Mesodermal cell (in vitro differentiated cells): ENCODE results near the gene CLASRP.

Experiments used
- H3K27ac ChIP-seq: 2 replicates; pipeline ENCODE4 v1.7.0; 2013; ENCODE audit warnings: mild to moderate bottlenecking, low read depth, low read length, moderate library complexity; ENCODE audit not compliant: severe bottlenecking
- H3K36me3 ChIP-seq: 2 replicates; pipeline ENCODE4 v1.7.1; 2013; ENCODE audit warnings: mild to moderate bottlenecking, low read length, moderate library complexity; ENCODE audit not compliant: control insufficient read depth, insufficient read depth
- H3K4me1 ChIP-seq: one replicate; pipeline ENCODE4 v1.7.1; 2013; ENCODE audit warnings: mild to moderate bottlenecking, low read length; ENCODE audit not compliant: insufficient read depth, control insufficient read depth, poor library complexity, severe bottlenecking
- H3K4me3 ChIP-seq: 2 replicates; pipeline ENCODE4 v1.7.0; 2013; ENCODE audit warnings: low read length, control low read depth, mild to moderate bottlenecking; ENCODE audit not compliant: insufficient read depth, poor library complexity, severe bottlenecking; ENCODE audit errors: extremely low read depth
- H3K9me3 ChIP-seq: 2 replicates; pipeline ENCODE4 v1.7.1; 2013; ENCODE audit warnings: mild to moderate bottlenecking, low read length, moderate library complexity; ENCODE audit not compliant: control insufficient read depth
- WGBS, 2 experiments: methylation state at CpG; one replicate each; pipeline ENCODE4 v1.1.5; 2013; ENCODE audit warnings: missing lambda C conversion rate in 2 of 2; ENCODE audit not compliant: insufficient coverage in 2 of 2; 5-methylcytosine and 5-hydroxymethylcytosine counted together

CLASRP gene

DNA sequence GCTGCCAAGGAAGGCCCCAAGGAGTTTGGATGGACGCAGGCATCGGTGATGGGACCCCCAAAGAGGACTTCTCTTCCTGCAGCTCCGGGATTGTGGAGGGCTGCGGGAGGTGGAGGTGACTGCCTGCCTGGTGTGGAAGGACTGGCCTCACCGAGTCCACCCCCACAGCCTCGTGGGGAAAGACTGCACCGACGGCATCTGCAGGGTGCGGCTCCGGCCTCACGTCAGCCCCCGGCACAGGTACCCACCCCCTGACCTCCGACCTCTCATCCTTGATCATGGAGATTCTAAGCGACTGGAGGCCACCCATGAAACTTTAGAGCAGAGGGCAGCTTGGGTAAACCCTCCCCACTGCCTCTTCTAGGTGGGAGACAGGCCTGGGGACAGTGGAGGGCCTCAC lies 16.9 kb upstream of the CLASRP start:
- H3K4me1 ChIP-seq: no peaks in the 10 kb centered on the region
- H3K36me3 ChIP-seq: peaks cover 5% of the 10 kb centered on the region
- WGBS, 2 experiments: 91 to 97% methylated on average over 6 to 7 of the region's 14 CpGs
- H3K4me3 ChIP-seq: no peak overlapping the region
- H3K27ac ChIP-seq: no peak overlapping the region
- no peaks in the 10 kb centered on the region for H3K9me3 ChIP-seq

DNA sequence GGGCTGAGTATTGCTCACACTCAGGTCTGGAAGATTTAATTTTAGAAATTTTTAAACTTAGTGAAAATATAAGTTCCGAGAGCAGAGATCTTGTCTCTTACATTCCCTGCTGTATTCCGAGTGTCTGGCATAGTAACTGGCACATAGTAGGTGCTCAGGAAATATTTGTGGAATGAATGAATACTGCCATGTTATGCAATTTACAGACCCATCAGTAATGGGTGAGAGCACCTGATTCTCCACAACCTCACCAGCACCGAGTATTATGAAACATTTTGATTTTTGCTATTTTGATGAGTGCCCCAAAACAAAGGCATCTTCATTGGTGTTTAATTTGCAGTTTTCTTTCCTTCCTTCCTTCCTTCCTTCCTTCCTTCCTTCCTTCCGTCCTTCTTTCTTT lies 15.8 kb upstream of the CLASRP start:
- Histone ChIP-seq H3K4me3 (no peak overlapping the region), H3K36me3 (peaks cover 8% of the 10 kb centered on the region), H3K9me3 (no peaks in the 10 kb centered on the region), H3K4me1 (no peaks in the 10 kb centered on the region), H3K27ac (no peak overlapping the region)
- 83 to 90% methylated on average over 3 of the region's 4 CpGs for WGBS, 2 experiments

GRCh38 chr19:45025264-45025663 lies 13.6 kb upstream of the CLASRP start:
- WGBS, 2 experiments: 100% methylated on average over 4 of the region's 9 CpGs; no CpG with 5 or more reads in 1 of the 2 experiments
- no peaks in the 10 kb centered on the region for H3K4me1 ChIP-seq
- no peaks in the 10 kb centered on the region for H3K9me3 ChIP-seq
- peaks cover 4% of the 10 kb centered on the region for H3K36me3 ChIP-seq
- H3K4me3 ChIP-seq: no peak overlapping the region
- no peak overlapping the region for H3K27ac ChIP-seq

DNA sequence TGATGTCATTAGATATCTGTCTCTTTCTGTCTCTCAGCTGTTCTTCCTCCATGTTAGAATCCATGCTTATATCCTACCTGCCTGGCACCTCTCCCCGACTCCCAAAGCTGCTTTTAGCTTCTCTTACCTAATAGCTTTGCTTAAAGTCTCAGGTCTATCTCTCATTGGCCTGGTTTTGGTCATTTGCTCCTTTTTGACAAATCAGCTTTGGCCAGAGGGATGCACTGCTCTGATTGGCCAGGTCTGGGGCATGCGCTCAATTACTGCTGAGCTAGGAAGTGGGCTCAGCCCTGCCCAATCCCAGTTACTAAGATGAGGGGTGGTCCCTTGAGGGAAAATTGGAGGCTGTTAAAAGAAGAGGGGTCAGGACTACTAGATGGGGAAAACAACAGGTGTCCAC lies 11.5 kb upstream of the CLASRP start:
- Histone ChIP-seq H3K9me3 (no peaks in the 10 kb centered on the region), H3K4me1 (no peaks in the 10 kb centered on the region), H3K4me3 (no peak overlapping the region), H3K36me3 (peaks cover 8% of the 10 kb centered on the region), H3K27ac (no peak overlapping the region)
- 57 to 100% methylated on average over 1 to 2 of the region's 2 CpGs for WGBS, 2 experiments

DNA sequence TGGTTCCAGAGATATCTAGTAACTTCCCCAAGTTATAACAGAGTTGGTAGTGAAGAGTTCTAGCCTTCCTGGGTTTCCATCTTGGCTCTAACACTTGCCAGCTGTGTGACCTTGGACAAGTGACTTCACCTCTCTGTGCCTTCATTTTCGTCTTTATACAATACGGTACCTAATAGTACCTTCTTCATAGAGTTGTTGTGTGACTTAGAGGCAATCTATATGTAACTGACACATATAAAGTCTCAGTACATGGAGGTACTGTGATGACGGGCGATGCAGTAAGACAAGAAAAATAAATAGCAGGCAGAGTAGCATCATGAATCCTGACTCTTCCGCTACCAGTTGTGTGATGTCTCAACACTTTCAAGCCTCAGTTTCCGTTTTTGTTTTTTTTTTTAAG lies 8.0 kb upstream of the CLASRP start:
- Histone ChIP-seq H3K27ac (no peak overlapping the region), H3K36me3 (peaks cover 13% of the 10 kb centered on the region), H3K4me3 (no peak overlapping the region), H3K4me1 (no peaks in the 10 kb centered on the region), H3K9me3 (no peaks in the 10 kb centered on the region)
- WGBS, 2 experiments: 92 to 94% methylated on average over 4 of the region's 6 CpGs

DNA sequence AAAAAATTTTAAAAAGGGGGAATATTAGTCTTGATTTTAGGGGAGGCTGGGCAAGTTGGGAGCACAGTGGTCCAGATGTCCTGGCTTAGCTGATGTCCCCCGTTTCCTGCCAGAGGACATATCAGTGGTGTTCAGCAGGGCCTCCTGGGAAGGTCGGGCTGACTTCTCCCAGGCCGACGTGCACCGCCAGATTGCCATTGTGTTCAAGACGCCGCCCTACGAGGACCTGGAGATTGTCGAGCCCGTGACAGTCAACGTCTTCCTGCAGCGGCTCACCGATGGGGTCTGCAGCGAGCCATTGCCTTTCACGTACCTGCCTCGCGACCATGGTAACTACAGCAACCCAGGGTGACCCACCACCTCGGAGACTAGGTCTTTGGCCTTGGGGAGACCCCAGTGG lies 6.4 kb upstream of the CLASRP start:
- Histone ChIP-seq H3K27ac (no peak overlapping the region), H3K4me1 (no peaks in the 10 kb centered on the region), H3K9me3 (no peaks in the 10 kb centered on the region), H3K36me3 (peaks cover 14% of the 10 kb centered on the region), H3K4me3 (no peak overlapping the region)
- 92 to 95% methylated on average over 18 of the region's 18 CpGs for WGBS, 2 experiments

- H3K9me3 ChIP-seq: no peaks in the 10 kb centered on the region
- no peak overlapping the region for H3K4me3 ChIP-seq
- peaks cover 11% of the 10 kb centered on the region for H3K4me1 ChIP-seq
- H3K27ac ChIP-seq: no peak overlapping the region
- 90 to 99% methylated on average over 5 to 6 of the region's 6 CpGs for WGBS, 2 experiments
- peaks cover 25% of the 10 kb centered on the region for H3K36me3 ChIP-seq
These were observed 3.1 kb upstream of the CLASRP start for GRCh38 chr19:45035755-45036154.

- Histone ChIP-seq H3K36me3 (peaks cover 39% of the 10 kb centered on the region), H3K27ac (no peak overlapping the region), H3K4me3 (no peak overlapping the region), H3K4me1 (peaks cover 11% of the 10 kb centered on the region), H3K9me3 (no peaks in the 10 kb centered on the region)
- 97 to 98% methylated on average over 22 to 28 of the region's 37 CpGs for WGBS, 2 experiments
These were observed 1.3 kb upstream of the CLASRP start for GRCh38 chr19:45037393-45038169.

DNA sequence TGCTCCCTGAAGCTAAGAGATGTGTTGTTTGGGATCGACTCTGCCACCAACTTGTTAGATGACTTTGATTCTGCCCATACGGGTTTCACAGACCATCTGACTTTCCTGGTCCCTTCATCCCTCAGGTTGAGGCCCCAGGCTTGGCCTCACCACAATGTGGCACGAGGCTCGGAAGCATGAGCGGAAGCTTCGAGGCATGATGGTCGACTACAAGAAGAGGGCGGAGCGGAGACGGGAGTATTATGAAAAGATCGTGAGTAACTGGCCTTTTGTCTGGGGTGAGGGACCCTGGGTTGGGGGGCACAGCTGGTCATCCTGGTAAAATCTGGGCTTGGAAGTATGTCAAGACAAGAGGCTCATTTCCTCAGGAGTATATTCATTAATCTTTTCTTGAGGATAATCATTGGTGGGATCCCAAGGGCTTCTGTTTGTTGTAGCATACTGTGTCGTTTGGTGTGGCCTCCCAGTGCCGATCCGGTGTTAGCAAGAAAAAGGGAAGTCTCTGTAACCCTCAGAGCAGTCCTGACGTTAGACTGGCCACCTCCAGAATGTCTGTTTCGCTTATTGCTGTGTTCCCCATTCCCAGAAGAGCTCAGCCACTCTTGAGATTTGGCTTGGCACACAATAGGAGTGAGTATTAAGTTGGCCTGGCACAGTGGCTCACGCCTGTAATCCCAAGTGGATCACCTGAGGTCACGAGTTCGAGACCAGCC lies 1.4 kb downstream of the CLASRP start:
- Histone ChIP-seq H3K9me3 (no peaks in the 10 kb centered on the region), H3K4me3 (peak overlapping the region; percentile 92), H3K36me3 (peaks cover 60% of the 10 kb centered on the region), H3K27ac (no peak overlapping the region), H3K4me1 (peaks cover 11% of the 10 kb centered on the region)
- WGBS, 2 experiments: 91 to 92% methylated on average over 16 to 19 of the region's 19 CpGs

DNA sequence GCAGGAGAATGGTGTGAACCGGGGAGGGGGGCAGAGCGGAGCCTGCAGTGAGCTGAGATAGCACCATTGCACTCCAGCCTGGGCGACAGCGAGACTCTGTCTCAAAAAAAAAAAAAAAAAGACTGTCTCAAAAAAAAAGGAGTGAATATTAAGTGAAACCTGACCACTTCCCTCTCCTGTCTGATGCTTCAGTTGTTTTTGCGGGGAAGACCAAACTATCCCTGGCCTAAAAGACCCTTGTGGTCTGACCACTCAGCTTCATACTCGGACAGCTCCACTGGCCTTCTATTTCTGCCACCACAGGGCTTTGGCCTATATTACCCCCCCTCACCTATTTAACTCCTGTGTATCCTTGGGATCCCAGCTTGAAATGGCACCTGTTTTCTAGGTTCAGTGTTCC lies 2.3 kb downstream of the CLASRP start:
- WGBS, 2 experiments: 75 to 94% methylated on average over 2 of the region's 6 CpGs
- Histone ChIP-seq H3K4me1 (peaks cover 11% of the 10 kb centered on the region), H3K36me3 (peaks cover 69% of the 10 kb centered on the region), H3K4me3 (no peak overlapping the region), H3K9me3 (no peaks in the 10 kb centered on the region), H3K27ac (no peak overlapping the region)
